Measurements from ENCODE around the gene VEPH1. TPM values are rescaled to one million over a fixed set of nuclear protein-coding genes. Genes with fewer than 3 reads are reported as not detected.

VEPH1 gene
- total RNA-seq, 1 experiment from 2014 or later: 7.7 TPM

DNA sequence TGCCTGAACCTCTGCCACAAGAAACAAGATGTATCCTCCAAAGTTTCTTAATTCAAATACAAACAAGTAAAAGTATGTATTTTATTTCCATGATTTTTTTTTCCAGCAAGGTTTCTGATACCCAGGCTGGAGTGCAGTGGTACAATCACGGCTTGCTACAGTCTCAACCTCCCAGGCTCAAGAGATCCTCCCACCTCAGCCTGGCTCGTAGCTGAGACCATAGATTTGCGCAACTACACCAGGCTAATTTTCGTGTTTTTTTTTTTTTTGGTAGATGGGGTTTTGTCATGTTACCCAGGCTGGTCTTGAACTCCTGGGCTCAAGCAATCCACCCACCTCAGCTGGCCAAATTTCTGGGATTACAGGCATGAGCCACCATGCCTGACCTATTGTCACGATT, 12.2 kb upstream of the VEPH1 start:
- no peak overlapping the region for H3K4ac ChIP-seq (ENCODE audit: low read depth, low read length)
- H2BK120ac ChIP-seq (ENCODE audit: low read depth, low read length, poor library complexity, severe bottlenecking): no peak overlapping the region
- no peak overlapping the region for H3K27ac ChIP-seq (ENCODE audit: insufficient read length, low read depth, low read length)
- no peaks in the 10 kb centered on the region for H3K4me1 Mint-ChIP-seq
- no peak overlapping the region for H2AFZ ChIP-seq (ENCODE audit: low read length)
- no peaks in the 10 kb centered on the region for H3K27me3 Mint-ChIP-seq (ENCODE audit: low read depth)
- H3K18ac ChIP-seq (ENCODE audit: insufficient read length, low read depth, low read length): no peak overlapping the region
- H3K9me3 Mint-ChIP-seq: peaks cover 8 to 13% of the 10 kb centered on the region in 2 experiments
- no peaks in the 10 kb centered on the region for H3K79me2 ChIP-seq (ENCODE audit: insufficient read depth, low read length)
- H3K23ac ChIP-seq (ENCODE audit: insufficient read length, low read depth, low read length): no peak overlapping the region
- H4K8ac ChIP-seq (replicated peaks; ENCODE audit: insufficient read length, low read depth, low read length): no peak overlapping the region
- H3K56ac ChIP-seq (ENCODE audit: insufficient read length, low read depth, low read length): no peak overlapping the region
- no CpG with 5 or more reads among the region's 5 CpGs for WGBS (ENCODE audit: extremely low coverage, insufficient read length, low lambda C conversion rate)
- no peak overlapping the region for H3T11ph ChIP-seq (ENCODE audit: low read length)
- H2BK12ac ChIP-seq (ENCODE audit: insufficient read length, low read depth, low read length): no peak overlapping the region
- TF ChIP-seq, protein P1, sequence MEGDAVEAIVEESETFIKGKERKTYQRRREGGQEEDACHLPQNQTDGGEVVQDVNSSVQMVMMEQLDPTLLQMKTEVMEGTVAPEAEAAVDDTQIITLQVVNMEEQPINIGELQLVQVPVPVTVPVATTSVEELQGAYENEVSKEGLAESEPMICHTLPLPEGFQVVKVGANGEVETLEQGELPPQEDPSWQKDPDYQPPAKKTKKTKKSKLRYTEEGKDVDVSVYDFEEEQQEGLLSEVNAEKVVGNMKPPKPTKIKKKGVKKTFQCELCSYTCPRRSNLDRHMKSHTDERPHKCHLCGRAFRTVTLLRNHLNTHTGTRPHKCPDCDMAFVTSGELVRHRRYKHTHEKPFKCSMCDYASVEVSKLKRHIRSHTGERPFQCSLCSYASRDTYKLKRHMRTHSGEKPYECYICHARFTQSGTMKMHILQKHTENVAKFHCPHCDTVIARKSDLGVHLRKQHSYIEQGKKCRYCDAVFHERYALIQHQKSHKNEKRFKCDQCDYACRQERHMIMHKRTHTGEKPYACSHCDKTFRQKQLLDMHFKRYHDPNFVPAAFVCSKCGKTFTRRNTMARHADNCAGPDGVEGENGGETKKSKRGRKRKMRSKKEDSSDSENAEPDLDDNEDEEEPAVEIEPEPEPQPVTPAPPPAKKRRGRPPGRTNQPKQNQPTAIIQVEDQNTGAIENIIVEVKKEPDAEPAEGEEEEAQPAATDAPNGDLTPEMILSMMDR (conservative IDR thresholded peaks at IDR 0.05): no peak
- H2BK15ac ChIP-seq (ENCODE audit: low read depth, low read length): no peak overlapping the region
- H3K23me2 ChIP-seq (ENCODE audit: insufficient read length, low read depth, low read length, poor library complexity, severe bottlenecking): no peaks in the 10 kb centered on the region
- H2BK5ac ChIP-seq (ENCODE audit: insufficient read length, low read length): no peak overlapping the region
- H3K27me3 ChIP-seq (ENCODE audit: insufficient read depth, low read length): no peaks in the 10 kb centered on the region
- H2AK5ac ChIP-seq (ENCODE audit: insufficient read length, low read length): no peak overlapping the region
- H3K9me3 ChIP-seq (ENCODE audit: control insufficient read depth, low read depth, low read length): no peaks in the 10 kb centered on the region
- no peaks in the 10 kb centered on the region for H3K4me1 ChIP-seq (ENCODE audit: insufficient read depth, low read length)
- no peaks in the 10 kb centered on the region for H3K79me1 ChIP-seq (ENCODE audit: insufficient read depth, low read depth, low read length, poor library complexity, severe bottlenecking)
- peaks cover 3 to 5% (median 3%) of the 10 kb centered on the region in 3 experiments; a peak in 5 of 7 replicates for H3K36me3 Mint-ChIP-seq (ENCODE audit: insufficient read depth in 1 of 3, low read depth in 3 of 3)
- no peak overlapping the region for H3K4me2 ChIP-seq (ENCODE audit: insufficient read depth, insufficient read length, low read length)
- no peak overlapping the region for H3K14ac ChIP-seq (ENCODE audit: insufficient read depth, low read length)
- no peak for DNase-seq
- H2BK20ac ChIP-seq (ENCODE audit: low read depth, low read length, poor library complexity, severe bottlenecking): no peak overlapping the region
- no peak overlapping the region for H4K5ac ChIP-seq (ENCODE audit: insufficient read length, low read depth, low read length)
- no peak overlapping the region for H4K91ac ChIP-seq (ENCODE audit: insufficient read length, low read depth, low read length)
- no peak overlapping the region for H3K9ac ChIP-seq (ENCODE audit: extremely low read depth, insufficient read length, low read length)
- no peaks in the 10 kb centered on the region for H4K20me1 ChIP-seq (ENCODE audit: control insufficient read depth, insufficient read depth, insufficient read length)
- H3K4me3 Mint-ChIP-seq: no peak overlapping the region
- no peak overlapping the region for H3K27ac Mint-ChIP-seq
